Measurements from ENCODE around the gene SHISAL1.
"Not testable (repeated sequence)": the region's sequence is repeated elsewhere in the genome, so short reads cannot be mapped to it uniquely, and the experiment has no call there.

- not testable (repeated sequence) for TF ChIP-seq CTCF, POLR2A, EP300 (IDR thresholded peaks at IDR 0.05)
Measured at GRCh38 chr22:44302363-44302762, 10.4 kb downstream of the SHISAL1 start.

Measured in ovary (tissue), 3 donors.